HG02571 (cell line): Measurements from ENCODE around the gene NLRX1.
"Not testable (repeated sequence)": the region's sequence is repeated elsewhere in the genome, so short reads cannot be mapped to it uniquely, and the experiment has no call there.

Experiments used
- ATAC-seq: cut with Tn5 transposase; IDR thresholded peaks from one replicate; pipeline ENCODE4 v1.9.1; 2021; ENCODE audit warnings: mild to moderate bottlenecking, moderate library complexity; ENCODE audit not compliant: unreplicated experiment

NLRX1 gene

DNA sequence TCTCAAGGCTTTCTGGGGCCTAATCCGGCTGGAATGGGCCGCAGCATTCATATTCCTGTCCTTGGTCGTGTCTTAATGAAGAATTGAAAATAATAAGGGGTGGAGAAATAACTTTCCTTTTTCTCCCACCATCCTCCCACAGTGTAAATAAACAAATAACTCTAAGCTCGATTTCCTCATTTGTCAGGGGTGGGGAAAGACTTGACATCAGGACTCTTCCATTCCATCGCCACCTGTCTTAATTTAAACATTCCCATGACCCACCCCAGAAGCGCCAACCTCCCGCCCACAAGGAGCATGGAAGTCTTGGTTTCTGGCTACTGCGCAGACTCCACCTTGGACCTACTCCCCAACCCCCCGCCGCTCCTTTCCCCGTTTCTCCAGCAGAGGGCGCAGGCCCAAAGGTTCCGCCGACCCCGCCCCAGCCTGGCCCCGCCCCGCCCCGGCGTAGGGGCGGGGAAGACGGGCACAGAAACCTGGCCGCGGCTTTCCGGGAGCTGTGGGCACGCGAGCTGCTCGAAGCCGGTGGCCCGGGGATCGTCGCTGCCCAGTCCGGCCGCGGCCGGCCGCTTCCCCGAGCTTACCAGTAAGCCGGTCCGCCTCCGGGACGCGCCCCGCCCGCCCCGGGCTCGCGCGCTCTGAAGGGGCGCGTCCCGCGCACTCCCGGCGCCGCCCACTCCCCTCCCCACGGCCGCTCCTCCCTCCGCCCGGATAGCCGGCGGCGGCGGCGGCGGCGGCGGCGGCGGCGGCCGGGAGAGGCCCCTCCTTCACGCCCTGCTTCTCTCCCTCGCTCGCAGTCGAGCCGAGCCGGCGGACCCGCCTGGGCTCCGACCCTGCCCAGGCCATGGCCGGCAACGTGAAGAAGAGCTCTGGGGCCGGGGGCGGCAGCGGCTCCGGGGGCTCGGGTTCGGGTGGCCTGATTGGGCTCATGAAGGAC lies 37.3 kb downstream of the NLRX1 start, which contains the start of gene CBL:
CBL (plus strand) TSS at position 766 of the 937 bp plus-strand sequence; CDS start at position 845, 79 bp downstream.
- peak; percentile 77 for ATAC-seq

DNA sequence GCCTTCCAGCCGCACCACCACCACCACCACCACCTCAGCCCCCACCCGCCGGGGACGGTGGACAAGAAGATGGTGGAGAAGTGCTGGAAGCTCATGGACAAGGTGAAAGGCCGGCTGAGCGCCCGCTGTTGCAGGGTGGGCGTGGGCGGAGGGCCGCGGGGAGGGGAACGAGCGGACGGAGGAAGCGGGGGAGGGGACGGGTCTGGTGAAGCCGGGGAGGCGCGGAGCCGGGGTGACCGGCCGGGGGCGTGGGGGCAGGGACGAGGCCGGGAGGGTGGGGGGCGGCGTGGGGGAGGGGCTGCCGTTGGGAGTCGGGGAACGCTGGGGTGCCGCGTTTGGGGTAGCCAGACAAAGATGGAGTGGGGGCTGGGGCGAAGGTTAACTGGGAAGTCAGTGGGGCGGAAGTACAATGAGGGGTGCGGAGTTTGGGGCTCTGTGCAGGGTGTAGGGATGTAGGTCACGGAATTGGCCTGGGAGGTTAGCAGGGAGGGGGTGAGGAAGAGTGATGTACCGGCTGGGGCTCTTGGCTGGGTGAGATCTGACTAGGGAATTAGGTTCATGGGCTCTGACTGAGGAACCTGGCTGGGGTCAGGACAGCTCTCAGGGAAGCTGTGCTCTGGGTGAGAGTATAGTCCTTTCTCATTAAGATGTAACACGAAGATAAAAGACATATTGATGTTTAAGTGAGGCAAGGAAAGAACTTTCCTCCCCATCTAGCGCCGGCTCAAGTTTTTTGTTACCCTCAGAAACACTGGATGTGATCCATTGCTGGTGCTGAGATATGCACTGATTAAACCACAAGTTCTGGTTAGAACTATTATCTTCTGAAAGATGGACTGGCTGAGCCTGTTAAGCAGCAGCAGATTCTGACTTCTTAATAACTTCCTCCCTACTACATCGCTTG lies 38.2 kb downstream of the NLRX1 start:
- peak; percentile 32 for ATAC-seq

DNA sequence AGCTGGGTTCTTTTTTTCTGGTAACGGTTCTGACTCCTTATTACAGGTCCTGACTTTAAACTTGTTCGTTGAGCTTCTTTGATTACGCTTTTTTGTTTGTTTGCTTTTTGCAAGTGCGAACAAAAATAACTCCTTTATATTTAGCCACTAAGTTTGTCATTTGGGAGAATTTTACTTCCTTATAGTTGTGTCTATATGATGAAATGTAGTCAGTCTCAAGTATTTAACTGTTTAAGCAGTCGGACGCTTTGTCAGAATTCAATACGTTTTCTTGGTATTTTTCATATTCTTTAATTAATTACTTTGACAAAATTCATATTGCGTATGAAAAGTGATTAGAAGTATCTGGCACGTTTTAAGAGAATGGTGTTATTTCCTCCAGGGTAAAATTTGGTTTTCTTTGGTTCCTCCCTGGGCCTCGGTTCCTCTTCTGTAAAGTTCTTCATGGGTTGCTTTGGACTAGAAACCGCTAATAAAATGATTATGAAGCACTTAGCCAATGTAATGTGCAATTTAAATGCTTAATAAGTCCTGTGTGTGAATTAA lies 39.0 kb downstream of the NLRX1 start:
- ATAC-seq, result no peak

DNA sequence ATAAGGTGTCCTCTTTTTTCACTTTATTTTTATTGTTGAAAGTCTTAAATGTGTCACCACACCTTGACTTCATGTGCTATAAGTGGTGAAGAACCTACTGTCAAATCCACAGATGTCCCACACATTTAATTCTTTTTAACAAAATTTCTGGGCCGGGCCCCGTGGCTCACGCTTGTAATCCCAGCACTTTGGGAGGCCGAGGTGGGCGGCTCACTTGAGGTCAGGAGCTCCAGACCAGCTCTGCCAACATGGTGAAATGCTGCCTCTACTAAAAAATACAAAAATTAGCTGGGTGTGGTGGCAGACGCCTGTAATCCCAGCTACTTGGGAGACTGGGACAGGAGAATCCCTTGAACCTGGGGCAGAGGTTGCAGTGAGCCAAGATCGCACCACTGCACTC lies 40.7 kb downstream of the NLRX1 start:
- no peak for ATAC-seq

DNA sequence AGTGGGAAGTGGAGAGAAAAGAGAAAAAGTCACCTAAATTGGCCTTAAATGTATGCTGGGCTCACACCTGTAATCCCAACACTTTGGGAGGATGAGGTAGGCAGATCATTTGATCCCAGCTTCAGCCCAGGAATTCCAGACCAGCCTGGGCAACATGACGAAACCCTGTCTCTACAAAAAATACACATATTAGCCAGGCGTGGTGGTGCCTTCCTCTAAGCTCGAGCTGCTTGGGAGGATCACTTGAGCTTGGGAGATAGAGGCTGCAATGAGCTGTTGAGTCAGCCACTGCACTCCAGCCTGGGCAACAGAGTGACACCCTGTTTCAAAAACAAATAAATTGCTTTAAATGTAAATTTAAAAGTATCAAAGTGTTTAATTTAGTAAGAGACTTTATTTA lies 41.5 kb downstream of the NLRX1 start:
- ATAC-seq, result no peak

DNA sequence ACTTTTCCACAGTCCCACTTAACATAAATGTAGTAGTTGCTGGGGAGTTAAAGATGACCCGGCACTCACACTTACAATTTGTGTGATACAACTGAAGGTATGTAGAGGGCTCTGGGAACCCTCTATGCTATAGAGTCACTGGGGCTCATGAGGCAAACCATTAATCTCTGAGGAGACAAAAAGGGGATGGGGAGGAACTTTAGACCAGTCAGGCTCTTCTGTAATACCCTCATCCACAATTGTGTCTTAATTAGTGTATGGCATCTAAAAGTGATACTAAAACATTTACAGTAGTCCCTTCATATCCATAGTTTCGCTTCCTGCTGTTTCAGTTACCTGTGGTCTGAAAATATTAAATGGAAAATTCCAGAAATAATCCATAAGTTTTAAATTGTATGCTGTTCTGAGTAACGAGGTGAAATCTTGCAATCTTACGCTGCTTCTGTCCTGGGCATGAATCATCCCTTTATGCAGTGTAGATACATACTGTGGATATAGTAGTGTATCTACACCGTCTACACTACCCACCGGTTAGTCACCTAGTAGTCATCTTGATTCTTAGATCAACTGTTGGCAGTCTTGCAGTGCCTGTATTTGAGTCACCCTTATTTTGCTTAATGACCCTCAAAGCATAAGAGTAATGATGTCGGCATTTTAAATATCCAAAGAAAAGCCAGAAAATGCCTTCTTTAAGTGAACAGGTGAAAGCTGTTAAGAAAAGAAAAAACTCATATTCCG lies 49.8 kb downstream of the NLRX1 start:
- ATAC-seq, result no peak

DNA sequence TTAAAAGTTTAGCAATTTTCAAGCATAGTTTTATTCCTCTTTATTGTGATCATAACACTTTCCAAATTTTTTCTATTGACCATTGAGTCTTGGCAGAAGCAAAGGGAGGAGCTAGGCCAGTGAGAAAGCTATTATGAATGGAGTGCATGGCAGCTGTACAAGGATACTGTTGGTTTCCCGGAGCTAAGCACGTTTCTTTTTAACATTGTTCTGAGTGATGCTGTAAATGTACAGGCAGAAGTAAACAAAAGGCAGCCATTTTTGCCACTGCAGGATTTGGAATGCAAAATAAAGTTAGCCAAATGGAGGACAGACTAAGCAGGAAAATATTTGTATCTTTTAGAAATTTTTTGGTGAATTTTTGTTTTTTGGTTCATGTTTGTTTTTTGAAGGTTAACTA lies 53.8 kb downstream of the NLRX1 start:
- no peak for ATAC-seq

DNA sequence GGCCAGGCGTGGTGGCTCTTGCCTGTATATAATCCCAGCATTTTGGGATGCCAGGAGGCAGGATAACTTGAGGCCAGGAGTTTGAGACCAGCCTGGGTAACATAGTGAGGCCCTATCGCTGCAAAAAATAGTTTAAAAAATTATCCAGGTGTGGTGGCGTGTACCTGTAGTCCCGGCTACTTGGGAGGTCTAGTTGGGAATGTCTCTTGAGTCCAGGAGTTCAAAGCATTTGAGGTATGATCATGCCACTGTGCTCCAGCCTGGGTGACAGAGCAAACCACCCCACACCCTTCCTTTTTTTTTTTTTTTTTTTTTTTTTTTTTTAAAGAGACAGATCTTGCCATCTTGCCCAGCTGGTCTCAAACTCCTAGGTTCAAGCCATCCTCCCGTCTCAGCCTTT lies 54.4 kb downstream of the NLRX1 start:
- ATAC-seq, result no peak

DNA sequence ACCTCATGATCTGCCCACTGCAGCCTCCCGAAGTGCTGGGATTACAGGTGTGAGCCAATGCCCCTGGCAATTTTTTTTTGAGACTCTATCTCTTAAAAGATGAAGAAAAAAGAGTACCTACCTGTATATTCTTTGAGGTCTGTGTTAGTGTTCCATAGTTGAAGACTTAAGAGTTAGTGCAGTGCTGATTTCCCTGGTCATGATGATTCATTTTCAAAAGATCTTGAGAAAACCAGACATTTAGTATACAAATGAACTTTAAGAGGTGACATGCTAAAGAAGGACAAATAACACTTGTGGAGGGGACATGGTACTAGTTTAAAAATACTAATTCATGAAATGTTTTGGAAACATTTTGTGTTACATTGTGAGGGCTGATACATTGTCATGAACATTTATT lies 55.3 kb downstream of the NLRX1 start:
- ATAC-seq, result no peak

DNA sequence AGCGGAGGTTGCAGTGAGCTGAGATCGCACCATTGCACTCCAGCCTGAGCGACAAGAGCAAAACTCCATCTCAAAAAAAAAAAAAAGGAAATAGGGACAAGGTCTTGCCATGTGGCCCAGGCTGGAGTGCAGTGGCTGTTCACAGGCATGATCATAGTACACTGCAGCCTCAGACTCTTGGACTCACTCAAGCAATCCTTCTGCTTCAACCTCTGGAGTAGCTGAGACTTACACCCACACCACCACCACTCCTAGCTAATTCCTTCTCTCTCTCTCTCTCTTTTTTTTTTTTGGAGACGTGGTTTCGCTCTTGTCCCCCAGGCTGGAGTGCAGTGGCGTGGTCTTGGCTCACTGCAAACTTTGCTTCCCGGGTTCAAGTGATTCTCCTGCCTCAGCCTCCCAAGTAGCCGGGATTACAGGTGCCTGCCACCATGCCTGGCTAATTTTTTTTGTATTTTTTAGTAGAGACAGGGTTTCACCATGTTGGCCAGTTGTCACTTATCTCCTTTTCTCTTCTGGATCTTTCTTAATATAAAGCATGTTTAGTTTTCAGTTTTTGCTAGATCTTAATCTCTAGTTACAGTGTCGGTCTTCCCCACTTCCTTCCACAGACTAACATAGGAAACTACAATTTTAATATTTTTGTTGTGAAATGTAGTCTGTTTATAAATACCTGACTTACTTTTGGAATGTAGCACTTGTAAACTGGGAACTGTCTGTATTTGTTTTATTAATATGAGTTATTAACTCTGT lies 60.2 kb downstream of the NLRX1 start:
- not testable (repeated sequence) for ATAC-seq

DNA sequence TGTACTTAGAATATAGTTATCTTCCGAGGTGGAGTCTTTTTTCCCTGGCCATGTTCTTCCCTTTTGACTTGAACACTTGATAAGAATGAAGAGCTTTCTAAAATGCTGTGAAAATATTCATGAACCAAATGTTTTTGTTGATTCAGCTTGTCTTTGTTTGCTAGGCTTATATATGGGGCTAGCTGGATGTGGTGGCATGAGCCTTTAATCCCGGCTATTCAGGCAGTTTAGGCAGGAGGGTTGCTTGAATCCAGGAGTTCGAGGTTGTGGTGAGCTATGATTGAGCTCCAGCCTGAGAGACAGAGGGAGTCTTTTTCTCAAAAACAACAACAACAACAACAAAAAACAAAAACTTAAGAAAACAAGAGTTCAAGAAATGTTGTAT lies 60.8 kb downstream of the NLRX1 start:
- ATAC-seq, result no peak

DNA sequence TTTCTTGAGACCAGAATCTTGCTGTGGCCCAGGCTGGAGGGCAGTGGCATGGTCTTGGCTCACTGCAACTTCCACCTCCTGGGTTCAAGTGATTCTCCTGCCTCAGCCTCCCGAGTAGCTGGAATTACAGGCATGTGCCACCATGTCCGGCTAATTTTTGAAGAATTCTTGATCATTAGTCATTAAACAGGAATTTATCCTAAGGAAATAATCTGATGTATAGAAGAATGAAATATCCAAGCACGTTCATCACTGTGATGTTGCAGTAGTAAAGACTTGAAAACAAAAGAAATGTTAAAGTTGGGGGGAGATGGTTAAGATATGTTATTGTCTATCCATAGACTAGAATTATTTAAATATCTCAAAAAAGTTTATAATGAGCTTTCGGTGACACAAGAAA lies 61.2 kb downstream of the NLRX1 start:
- ATAC-seq, result no peak
